Smooth muscle cell (in vitro differentiated cells): ENCODE measurements around the gene KCNJ6. TPM values are rescaled to one million over a fixed set of nuclear protein-coding genes. Genes with fewer than 3 reads are reported as not detected.

ENCODE experiments used
- DNase-seq: peaks from one replicate; lab custom pipeline; 2025; ENCODE audit not compliant: unreplicated experiment; lab: John Stamatoyannopoulos, UW
- H2AFZ ChIP-seq: fragments of 200-600 bp; sonication (generic); 2 replicates; pipeline ENCODE4 v1.6.0; 2016; ENCODE audit warnings: antibody characterized with exemption, low read depth, mild to moderate bottlenecking
- H3F3A ChIP-seq: fragments of 200-600 bp; sonication (generic); 2 replicates; pipeline ENCODE4 v1.6.0; 2017; ENCODE audit warnings: antibody characterized with exemption, low read depth
- H3K27ac ChIP-seq: fragments of 200-600 bp; sonication (generic); 2 replicates; pipeline ENCODE4 v1.5.1; 2016; ENCODE audit warnings: low read depth, mild to moderate bottlenecking
- H3K27me3 ChIP-seq: fragments of 200-600 bp; sonication (generic); 2 replicates; pipeline ENCODE4 v1.6.1; 2016; ENCODE audit warnings: low read depth, mild to moderate bottlenecking
- H3K36me3 ChIP-seq: fragments of 200-600 bp; sonication (generic); 2 replicates; pipeline ENCODE4 v1.5.1; 2016; ENCODE audit warnings: low read depth
- H3K4me1 ChIP-seq: fragments of 200-600 bp; sonication (generic); 2 replicates; pipeline ENCODE4 v1.5.1; 2016; ENCODE audit warnings: low read depth
- H3K4me2 ChIP-seq: fragments of 200-600 bp; sonication (generic); 2 replicates; pipeline ENCODE4 v1.6.0; 2016; ENCODE audit warnings: mild to moderate bottlenecking
- H3K4me3 ChIP-seq: fragments of 200-600 bp; sonication (generic); 2 replicates; pipeline ENCODE4 v1.5.1; 2016; ENCODE audit warnings: mild to moderate bottlenecking
- H3K79me2 ChIP-seq: fragments of 200-600 bp; sonication (generic); 2 replicates; pipeline ENCODE4 v1.6.0; 2016; ENCODE audit warnings: low read depth, mild to moderate bottlenecking
- H3K9ac ChIP-seq: fragments of 200-600 bp; sonication (generic); 2 replicates; pipeline ENCODE4 v1.6.0; 2016; ENCODE audit warnings: low read depth
- H3K9me3 ChIP-seq: fragments of 200-600 bp; sonication (generic); replicated peaks from 2 replicates; pipeline ENCODE4 v1.5.1; 2016; ENCODE audit warnings: low read depth
- H4K20me1 ChIP-seq: fragments of 200-600 bp; sonication (generic); 2 replicates; pipeline ENCODE4 v1.6.0; 2016; ENCODE audit warnings: low read depth
- CTCF ChIP-seq: fragments of 200-600 bp; sonication (generic); IDR thresholded peaks from 2 replicates; pipeline ENCODE4 v1.5.1; 2017; ENCODE audit warnings: borderline replicate concordance, mild to moderate bottlenecking, antibody characterized with exemption; ENCODE audit not compliant: insufficient read depth, poor library complexity, severe bottlenecking
- WGBS: methylation state at CpG from one replicate; pipeline ENCODE4 v1.1.7; 2016; ENCODE audit warnings: low lambda C conversion rate; 5-methylcytosine and 5-hydroxymethylcytosine counted together
- polyA plus RNA-seq: library from polyadenylated mRNA; unstranded; fragments of >200 nt; fragmentation: Nextera tagmentation; extraction: Ambion mirVana; gene quantifications from 2 replicates; pipeline ENCODE4 v1.2.1, GENCODE V29; 2016
- total RNA-seq: library from RNA; depleted of rRNA; stranded (reverse); fragments of >200 nt; gene quantifications from 2 replicates; pipeline ENCODE4 v1.2.3, GENCODE V29; 2014

KCNJ6 gene
- total and polyA plus RNA-seq, 2 experiments from 2014 or later: 0.15 to 0.27 TPM

GRCh38 chr21:37558676-37559211, 357.5 kb downstream of the KCNJ6 start:
- Histone ChIP-seq H3K79me2 (no peaks in the 10 kb centered on the region), H3K9me3 (no peaks in the 10 kb centered on the region), H3K27me3 (no peaks in the 10 kb centered on the region), H3F3A (no peaks in the 10 kb centered on the region), H4K20me1 (no peaks in the 10 kb centered on the region), H3K36me3 (no peaks in the 10 kb centered on the region), H3K4me1 (no peaks in the 10 kb centered on the region), H3K4me3 (no peak overlapping the region), H2AFZ (no peak overlapping the region), H3K27ac (no peak overlapping the region), H3K9ac (no peak overlapping the region), H3K4me2 (no peak overlapping the region)
- no peak for DNase-seq
- TF ChIP-seq CTCF: no peak
- WGBS: 97% methylated on average over 8 of the region's 8 CpGs
